Measurements from ENCODE around the gene C5.
A peak's percentile ranks its signal among the peaks of the same experiment; 100 is the strongest.

The C5 gene

GRCh38 chr9:120938851-120939250 lies 111.2 kb downstream of the C5 start:
- DNase-seq: no peak

DNA sequence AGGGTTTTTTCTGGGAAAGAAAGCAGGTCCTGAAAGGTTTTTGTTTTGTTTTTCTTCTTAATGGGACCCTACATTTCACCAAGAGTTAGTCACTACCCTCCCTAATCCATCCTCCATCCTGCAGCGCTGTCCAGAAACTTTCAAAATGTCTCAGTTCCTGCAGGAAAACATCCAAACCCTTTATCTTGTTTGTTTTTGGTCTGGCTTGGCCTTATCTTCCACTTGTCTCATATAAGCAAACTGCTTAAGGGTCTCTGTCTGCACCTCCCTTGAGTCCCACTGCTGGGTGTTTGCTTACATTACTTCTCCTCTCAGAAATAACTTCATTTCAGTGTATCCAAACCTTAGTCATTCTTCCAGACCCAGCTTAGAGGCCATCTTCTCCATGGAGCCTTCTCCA lies 112.5 kb downstream of the C5 start:
- DNase-seq: no peak

- DNase-seq: no peak
Observed at GRCh38 chr9:120937127-120937526, 112.9 kb downstream of the C5 start.

- DNase-seq: no peak
Observed at GRCh38 chr9:120936764-120937122, 113.3 kb downstream of the C5 start.

DNA sequence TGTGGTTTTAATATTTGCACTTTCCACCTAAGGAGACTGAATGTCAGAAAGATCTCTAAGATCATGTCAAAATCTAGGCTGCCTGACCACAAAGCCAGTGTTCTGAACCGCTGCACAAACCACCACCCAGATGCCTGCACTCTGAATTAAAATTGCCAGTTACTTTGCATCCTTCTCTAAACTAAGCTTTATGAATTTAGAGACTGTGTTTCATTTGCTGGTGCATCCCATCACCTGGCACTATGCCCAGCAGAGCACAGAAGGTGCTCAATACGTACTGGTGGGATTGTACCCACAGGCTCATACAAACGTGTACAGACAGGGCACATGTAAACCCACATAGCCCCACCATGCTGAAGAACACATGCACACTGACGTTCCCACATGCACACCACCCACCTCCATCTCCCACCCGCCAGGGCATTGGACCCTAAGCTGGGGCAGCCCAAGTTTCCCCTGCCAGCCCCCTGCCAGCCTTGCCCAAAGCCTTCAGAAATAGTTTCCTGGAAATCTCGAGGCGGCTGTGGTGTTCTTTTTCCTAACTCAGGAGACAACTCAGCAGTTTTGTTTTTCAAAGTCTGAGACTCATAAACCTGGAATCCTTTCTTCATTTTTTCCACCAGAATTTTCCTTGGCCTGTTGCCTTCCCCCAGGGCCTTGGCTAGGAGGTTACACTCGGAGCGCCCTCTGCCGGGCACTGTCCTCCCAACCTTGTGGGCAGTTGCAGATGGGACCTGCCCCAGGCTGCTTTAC lies 113.9 kb downstream of the C5 start:
- peak; percentile 52 to 56 for DNase-seq

- DNase-seq: peak in 1 of 2 experiments; percentile 4
Observed at GRCh38 chr9:120935383-120935857, 114.7 kb downstream of the C5 start.

- DNase-seq: no peak
Observed at GRCh38 chr9:120934281-120934680, 115.8 kb downstream of the C5 start.

- no peak for DNase-seq
Observed at GRCh38 chr9:120933310-120934055, 116.6 kb downstream of the C5 start.

- no peak for DNase-seq
Observed at GRCh38 chr9:120932086-120932823, 117.8 kb downstream of the C5 start.

- DNase-seq: no peak
Observed at GRCh38 chr9:120931231-120932085, 118.6 kb downstream of the C5 start.

DNA sequence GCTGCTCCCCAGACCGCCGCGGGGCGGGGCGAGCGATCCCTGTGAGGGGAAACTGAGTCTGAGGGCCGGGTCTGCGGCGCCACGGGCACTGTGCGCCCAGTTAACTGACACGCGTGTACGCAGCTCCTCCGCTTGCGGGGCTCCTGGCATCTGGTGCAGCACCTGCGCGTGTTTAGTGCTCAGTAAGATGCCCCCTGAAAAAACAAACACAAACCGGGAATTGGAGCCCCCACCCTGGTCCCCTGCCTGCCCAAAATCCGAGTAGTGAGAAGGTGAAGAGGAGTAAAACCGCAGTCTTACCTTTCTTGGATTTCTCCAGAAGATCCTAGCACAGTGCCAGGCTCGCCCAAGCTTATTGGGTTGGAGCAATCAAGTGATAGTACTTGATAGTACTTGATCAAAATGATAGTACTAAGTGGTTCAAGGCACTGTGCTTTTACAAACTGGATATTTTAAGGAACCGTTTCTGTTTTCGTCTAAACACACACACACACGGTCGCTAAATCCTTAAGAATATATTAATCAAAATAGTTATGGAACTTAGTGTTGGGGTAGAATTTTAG lies 120.8 kb downstream of the C5 start:
- DNase-seq: no peak

DNA sequence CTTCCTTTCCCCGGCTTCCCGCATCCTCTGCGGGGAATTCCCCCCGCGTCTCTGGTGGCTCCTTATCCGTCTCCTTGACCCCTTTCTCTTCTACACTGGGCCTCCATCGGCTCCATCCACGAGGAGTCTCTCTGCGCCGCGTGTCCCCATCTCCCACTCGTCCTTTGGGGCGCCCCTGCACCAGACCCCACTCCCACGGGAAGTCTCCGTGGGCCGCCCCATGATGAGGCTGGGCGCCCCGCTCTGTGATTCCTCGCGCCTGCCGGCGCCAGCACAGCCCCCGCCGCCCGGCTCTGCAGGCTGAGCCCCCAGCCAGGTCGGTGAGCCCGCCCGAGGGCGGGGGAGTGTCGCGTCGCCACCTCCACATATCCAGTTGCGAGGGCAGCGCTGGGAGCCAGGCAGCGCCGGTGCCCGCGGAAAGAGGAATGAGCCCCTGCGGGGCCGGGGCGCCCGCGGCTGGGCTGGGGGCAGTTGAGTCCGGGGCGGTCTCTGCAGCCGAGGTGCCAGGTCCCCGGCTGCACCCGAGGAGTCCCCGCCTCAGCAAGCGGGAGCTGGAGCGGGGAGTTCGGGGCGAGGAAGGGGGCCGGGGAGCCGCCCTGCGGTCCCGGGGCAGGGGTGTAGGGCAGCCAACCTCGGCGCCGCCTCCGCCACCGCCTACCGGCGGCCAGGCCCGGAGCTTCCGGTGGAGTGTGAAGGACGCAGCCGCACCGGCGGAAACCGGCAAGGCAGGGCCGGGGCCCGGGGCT lies 121.4 kb downstream of the C5 start:
- no peak for DNase-seq

GRCh38 chr9:120928015-120928482 lies 122.0 kb downstream of the C5 start:
- no peak for DNase-seq

DNA sequence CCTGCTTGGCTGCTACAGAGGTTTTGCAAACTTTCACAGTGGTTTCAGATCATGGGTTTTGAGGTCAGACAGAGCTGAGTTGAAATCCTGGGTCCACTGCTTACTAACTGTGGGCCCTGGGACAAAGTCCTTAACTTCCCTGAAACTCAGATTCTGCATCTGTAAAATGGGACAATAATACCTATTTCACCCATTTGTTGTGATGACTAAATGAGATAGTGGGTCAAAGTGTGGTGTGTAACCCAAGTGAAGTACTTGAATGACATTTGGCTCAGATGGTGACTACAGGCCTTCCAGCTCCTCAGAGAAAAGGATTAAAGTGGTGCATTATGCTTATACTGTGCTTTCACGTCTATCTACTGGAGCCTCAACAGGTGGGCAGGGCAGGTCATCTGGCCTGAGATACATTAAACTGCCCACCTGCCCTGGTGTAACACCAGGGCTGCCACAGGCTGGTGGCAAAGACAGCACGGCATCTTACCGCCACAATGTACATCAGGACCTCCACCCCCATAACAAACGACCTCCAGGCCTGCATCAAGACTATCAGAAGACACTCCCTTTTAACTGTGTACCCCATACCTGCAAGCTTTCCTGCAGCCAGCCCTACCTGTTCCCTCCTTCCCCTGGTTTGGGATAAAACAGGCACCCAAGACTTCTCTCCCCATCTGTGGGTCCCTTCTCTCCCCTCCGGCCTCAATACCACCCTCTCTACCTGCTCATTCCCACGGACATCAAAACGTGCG lies 122.6 kb downstream of the C5 start:
- DNase-seq: no peak

DNA sequence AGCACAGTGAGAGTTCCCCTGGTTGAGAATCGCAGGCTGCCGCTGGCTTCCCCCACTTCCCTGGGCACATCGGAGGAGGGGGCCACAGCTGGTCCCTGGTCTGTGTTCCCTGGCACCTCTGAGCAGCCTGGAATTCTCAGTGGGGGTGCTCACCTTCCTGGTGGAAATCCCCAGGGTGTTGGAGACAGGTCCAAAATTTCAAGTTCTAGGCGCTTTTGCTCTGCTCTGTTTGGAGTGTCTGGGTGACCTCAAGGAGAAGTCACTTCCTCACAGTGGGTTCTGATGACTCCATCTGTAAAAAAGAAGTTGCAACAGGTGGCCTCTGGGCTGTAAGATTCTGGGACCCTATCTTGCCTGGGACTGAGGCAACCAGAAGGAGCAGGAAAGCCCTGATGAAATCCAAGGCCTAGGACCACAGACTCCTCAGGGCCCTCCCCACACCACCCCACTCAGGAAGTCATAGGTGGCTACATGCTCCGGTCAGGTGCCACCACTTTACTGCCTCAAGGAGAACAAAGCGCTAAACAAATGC lies 123.6 kb downstream of the C5 start, which contains the start of gene TRAF1:
TSS of gene TRAF1 (minus strand) at position 400 of the 532 bp plus-strand sequence. CDS start 721 bp downstream, outside the sequence.
- DNase-seq: no peak

DNA sequence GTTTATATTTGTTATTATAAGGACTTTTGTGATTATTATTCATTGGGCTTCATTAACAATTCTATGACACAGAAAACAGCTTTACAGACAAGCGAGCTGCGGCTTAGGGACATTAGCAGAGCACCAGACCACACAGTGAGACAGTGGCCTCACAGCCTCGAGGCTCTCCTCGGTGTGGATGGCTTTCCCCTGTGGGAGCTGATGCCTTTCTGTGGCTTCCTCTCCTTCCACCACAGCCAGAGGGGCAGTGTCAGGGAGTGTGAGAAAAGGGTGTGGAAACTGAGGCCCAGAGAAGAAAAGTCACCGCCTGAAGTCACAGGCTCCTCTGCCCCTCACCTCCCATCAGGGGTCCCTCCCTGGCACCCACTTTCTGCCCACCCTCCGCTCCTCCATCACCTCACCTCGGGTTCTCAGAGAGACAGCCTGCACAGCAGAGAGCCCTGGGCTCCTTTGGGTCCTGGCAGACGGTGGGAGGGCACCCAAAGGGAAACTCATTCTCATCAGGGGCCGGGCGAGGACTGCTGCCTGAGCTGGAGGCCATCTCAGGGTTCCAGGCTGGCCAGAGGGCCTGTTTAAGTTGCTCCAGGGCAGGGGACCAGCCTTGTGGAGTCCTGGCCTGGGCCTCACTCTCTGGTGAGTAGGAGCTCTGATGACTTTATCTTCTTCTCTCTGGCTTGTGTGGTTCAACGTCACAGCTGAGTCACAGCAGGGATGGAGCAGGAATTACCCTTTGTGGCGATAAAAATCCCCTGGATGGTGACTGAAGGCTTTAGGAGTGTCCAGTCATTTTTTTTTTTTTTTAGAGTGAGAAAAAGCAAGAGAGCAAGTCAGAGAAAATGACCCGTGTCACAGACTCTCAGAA lies 124.3 kb downstream of the C5 start:
- DNase-seq: no peak

- DNase-seq: no peak
Observed at GRCh38 chr9:120924698-120925534, 125.2 kb downstream of the C5 start.

GRCh38 chr9:120923620-120924328 lies 126.3 kb downstream of the C5 start:
- DNase-seq: no peak

Data from NCI-H187 (cell line).